GM21717 (cell line): ENCODE results near the gene MLLT3.
"Not testable (repeated sequence)": the region's sequence is repeated elsewhere in the genome, so short reads cannot be mapped to it uniquely, and the experiment has no call there.

ENCODE experiments used
- ATAC-seq: cut with Tn5 transposase; IDR thresholded peaks from one replicate; pipeline ENCODE4 v1.9.1; 2021; ENCODE audit warnings: mild to moderate bottlenecking, moderate library complexity; ENCODE audit not compliant: unreplicated experiment

The MLLT3 gene

GRCh38 chr9:20622330-20623020 lies at the start of gene MLLT3:
MLLT3 (minus strand) TSS chr9:20622499.
- peak; percentile 79 for ATAC-seq

GRCh38 chr9:20671635-20672034 lies 49.3 kb upstream of the MLLT3 start:
- ATAC-seq: no peak

GRCh38 chr9:20670395-20670794 lies 48.1 kb upstream of the MLLT3 start:
- no peak for ATAC-seq

- no peak for ATAC-seq
Measured at GRCh38 chr9:20664501-20664900, 42.2 kb upstream of the MLLT3 start.

GRCh38 chr9:20663133-20663532 lies 40.8 kb upstream of the MLLT3 start:
- ATAC-seq: no peak

GRCh38 chr9:20662156-20662555 lies 39.9 kb upstream of the MLLT3 start:
- ATAC-seq: no peak

- ATAC-seq: no peak
Measured at GRCh38 chr9:20659474-20659967, 37.2 kb upstream of the MLLT3 start.

GRCh38 chr9:20658677-20659473 lies 36.6 kb upstream of the MLLT3 start:
- no peak for ATAC-seq

- ATAC-seq: not testable (repeated sequence)
Measured at GRCh38 chr9:20658246-20658667, 36.0 kb upstream of the MLLT3 start.

- ATAC-seq: no peak
Measured at GRCh38 chr9:20651939-20652338, 29.6 kb upstream of the MLLT3 start.

- ATAC-seq: no peak
Measured at GRCh38 chr9:20650750-20651299, 28.5 kb upstream of the MLLT3 start.

- ATAC-seq: no peak
Measured at GRCh38 chr9:20650313-20650712, 28.0 kb upstream of the MLLT3 start.

GRCh38 chr9:20649381-20649780 lies 27.1 kb upstream of the MLLT3 start:
- no peak for ATAC-seq

GRCh38 chr9:20646656-20647055 lies 24.4 kb upstream of the MLLT3 start:
- ATAC-seq: no peak

GRCh38 chr9:20643660-20644059 lies 21.4 kb upstream of the MLLT3 start:
- no peak for ATAC-seq

GRCh38 chr9:20642045-20642444 lies 19.7 kb upstream of the MLLT3 start:
- no peak for ATAC-seq

GRCh38 chr9:20640331-20641187 lies 18.3 kb upstream of the MLLT3 start:
- ATAC-seq: peak; percentile 88

GRCh38 chr9:20636888-20637440 lies 14.7 kb upstream of the MLLT3 start:
- ATAC-seq: no peak

- no peak for ATAC-seq
Measured at GRCh38 chr9:20634895-20635294, 12.6 kb upstream of the MLLT3 start.

GRCh38 chr9:20632705-20633104 lies 10.4 kb upstream of the MLLT3 start:
- no peak for ATAC-seq
